ENCODE measurements around the gene FBXL16.
A peak's percentile ranks its signal among the peaks of the same experiment; 100 is the strongest.
"Not testable (repeated sequence)": the region's sequence is repeated elsewhere in the genome, so short reads cannot be mapped to it uniquely, and the experiment has no call there.

The FBXL16 gene

DNA sequence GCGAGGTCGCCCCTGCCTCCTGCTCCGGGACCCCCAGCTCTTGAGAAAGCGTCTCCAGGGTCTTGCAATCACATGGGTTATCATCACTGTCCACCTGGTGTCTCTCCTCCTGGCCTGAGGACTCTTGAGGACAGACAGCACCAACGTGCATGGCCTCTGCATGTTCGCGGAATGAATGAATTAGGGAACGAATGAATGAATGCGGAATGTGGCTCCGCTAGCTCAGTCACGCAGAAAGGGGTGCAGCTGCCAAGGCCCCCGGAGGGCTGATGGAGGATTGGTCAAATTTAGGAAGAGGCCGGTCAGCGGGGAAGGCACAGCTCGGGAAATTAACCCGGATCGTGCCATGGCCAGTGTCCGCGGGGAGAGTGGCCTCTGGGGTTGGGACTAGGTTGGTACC lies 3.3 kb downstream of the FBXL16 start:
- Mint-ChIP-seq H3K9me3 (no peaks in the 10 kb centered on the region), H3K27ac (no peak overlapping the region), H3K27me3 (peaks cover 39 to 74% of the 10 kb centered on the region in 2 donors), H3K4me1 (peaks cover 6 to 7% of the 10 kb centered on the region in 2 donors), H3K36me3 (peaks cover 0 to 3% of the 10 kb centered on the region in 2 donors), H3K4me3 (no peak overlapping the region)
- DNase-seq (no peak), ATAC-seq (replicated peaks) (no peak)

DNA sequence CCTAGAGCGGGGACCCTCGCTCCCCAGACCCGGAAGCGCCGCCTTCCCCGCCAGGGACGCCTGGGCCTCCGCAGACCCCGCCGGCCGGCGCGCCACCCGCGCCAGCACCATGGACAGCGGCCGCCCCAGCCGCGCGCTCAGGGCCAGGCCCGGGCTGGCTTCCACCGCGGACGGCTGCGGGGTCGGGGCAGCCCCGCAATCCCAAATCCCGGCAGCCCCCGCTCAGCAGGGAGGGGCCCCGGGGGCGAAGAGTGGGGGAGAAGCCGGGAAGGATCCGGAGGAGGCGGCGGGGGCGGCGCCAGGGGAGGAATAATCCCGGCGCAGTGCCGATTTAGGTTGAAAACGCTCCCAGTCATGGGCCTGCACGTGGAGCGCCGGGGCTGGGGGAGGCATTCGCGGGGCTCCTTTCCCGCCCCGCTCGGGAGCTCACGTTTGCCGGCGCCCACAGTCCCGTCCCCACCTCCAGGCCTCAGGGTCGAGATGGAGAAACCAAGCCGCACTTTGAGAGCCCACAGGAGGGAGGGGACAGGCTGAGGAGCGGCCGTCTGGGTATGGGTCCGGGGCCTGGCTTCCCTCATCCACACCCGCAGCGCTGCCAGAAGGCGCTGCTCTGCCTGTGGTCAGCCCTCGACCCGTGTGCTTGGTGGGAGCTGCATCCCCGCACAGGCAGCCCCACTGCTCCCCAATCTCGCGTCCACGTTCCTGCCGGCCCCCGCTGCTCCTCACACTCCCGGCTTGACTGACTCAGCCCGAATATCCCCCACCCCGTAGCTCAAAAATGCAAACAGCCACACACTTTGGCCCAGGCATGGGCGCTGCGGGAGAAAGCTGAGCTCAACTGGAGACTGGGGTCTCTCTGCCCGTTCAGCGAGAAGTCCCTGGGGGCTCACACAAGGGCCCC lies 4.7 kb downstream of the FBXL16 start:
- H3K9me3 Mint-ChIP-seq, result no peaks in the 10 kb centered on the region
- H3K36me3 Mint-ChIP-seq, result peaks cover 0 to 3% of the 10 kb centered on the region in 2 donors
- H3K27ac Mint-ChIP-seq, result no peak overlapping the region
- H3K27me3 Mint-ChIP-seq, result peaks cover 27 to 74% of the 10 kb centered on the region in 2 donors
- ATAC-seq (replicated peaks) (peak; percentile 48 to 74), DNase-seq (no peak)
- H3K4me1 Mint-ChIP-seq, result peaks cover under 1 to 5% of the 10 kb centered on the region in 2 donors
- no peak overlapping the region for H3K4me3 Mint-ChIP-seq

DNA sequence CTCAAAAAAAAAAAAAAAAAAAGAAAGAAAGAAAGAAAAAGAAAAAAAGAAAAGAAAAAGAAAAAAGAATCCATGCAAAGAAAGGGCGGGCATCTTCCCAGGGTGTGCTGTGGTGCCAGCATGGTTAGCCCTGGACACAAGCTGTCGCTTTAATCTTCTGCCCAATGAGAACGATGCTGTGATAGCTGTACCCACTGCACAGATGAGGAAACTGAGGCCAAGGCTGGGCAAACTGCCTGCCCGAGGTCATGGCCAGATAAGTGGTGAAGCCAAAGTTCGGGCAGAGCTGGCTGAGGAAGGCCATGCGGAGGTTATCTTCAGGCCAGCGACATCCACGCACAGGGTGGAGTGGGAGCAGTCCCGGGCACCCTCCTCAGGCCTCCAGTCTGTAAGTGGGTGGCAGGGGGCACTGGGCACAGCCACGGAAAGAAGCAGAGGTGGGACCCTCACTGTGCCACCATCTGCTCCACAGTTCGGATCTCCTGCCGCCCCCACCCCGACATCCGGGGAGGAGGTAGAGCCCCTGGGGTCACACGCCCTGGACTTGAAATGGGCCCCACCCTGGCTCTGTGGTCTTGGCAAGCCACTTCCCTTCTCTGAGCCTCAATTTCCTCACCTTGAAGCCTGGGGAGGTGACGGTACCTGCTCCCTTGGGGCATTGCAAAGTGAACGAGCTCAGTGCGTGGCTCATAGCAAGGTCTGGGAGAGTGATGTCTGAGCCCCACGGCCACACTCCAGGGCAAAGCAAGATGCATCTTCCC lies 6.5 kb downstream of the FBXL16 start:
- H3K27ac Mint-ChIP-seq, result no peak overlapping the region
- H3K9me3 Mint-ChIP-seq, result no peaks in the 10 kb centered on the region
- ATAC-seq (replicated peaks), result no peak
- H3K36me3 Mint-ChIP-seq, result peaks cover 3% of the 10 kb centered on the region in 2 donors
- H3K4me1 Mint-ChIP-seq, result peaks cover 10 to 11% of the 10 kb centered on the region in 2 donors
- no peak for DNase-seq
- no peak overlapping the region for H3K4me3 Mint-ChIP-seq
- peaks cover 33 to 74% of the 10 kb centered on the region in 2 donors for H3K27me3 Mint-ChIP-seq

DNA sequence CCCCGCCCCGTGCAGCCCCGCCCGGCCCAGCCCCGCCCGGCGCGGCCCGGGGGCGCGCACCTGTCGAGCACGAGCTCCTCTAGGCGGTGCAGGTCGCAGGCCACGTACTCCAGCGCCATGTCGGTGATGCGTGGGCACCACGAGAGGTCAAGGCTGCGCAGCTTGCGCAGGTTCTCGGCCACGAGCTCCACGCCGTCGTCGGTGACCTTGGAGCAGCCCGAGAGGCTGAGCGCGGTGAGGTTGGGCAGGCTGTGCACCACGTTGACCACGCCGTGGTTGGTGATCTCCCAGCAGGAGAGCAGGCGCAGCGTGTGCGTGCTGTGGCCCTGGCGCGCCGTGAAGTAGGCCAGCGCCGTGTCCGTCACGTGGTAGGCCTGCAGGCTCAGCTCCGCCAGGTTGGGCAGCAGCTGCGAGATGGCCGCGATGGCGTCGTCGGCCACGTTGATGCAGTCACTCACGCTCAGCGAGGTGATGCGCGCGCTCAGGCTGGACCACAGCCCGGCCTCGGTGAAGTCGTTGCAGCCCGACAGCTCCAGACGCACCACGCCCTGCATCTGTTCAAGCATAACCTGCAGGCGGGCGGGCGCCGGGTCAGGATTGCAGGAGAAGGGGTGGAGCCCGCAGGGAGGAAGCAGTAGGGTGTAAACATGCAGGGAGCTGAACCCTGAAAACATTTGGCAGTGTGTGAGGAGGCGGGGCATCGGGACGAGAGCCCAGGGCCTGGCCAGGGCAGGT lies 10.1 kb downstream of the FBXL16 start:
- DNase-seq (peak; percentile 44), ATAC-seq (replicated peaks) (peak; percentile 79 to 80)
- H3K4me1 Mint-ChIP-seq, result peaks cover 13 to 25% of the 10 kb centered on the region in 2 donors
- H3K4me3 Mint-ChIP-seq, result peak overlapping the region; percentile 78 to 83
- peak overlapping the region; percentile 20 for H3K27ac Mint-ChIP-seq
- peaks cover 17 to 61% of the 10 kb centered on the region in 2 donors for H3K27me3 Mint-ChIP-seq
- H3K9me3 Mint-ChIP-seq, result peaks cover 2 to 5% of the 10 kb centered on the region in 2 donors
- peaks cover 3 to 8% of the 10 kb centered on the region in 2 donors for H3K36me3 Mint-ChIP-seq

DNA sequence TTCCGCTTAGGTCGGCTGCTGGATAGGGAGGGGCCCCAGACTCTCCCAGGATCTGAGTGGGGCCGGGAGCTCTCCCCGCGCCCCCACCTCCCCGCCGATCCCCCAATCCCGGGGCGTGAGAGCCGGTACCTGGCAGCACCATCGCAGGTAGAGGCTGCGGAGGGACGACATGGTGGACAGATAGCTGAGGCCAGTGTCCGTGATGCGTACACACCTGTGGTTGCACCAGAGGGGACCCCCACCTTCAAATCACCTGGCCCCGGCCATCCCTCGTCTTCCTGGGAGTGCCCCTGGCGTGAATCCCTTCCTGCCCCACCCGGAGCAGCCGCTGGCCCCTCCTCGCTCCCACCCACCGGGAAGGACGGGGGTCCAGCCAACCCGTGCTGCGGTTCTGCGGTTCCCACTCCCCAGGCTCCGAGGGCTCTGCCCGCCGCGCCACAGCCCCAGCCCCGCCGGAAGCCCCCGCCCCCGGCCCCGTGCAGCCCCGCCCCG lies 10.7 kb downstream of the FBXL16 start:
- H3K36me3 Mint-ChIP-seq, result peaks cover 3 to 9% of the 10 kb centered on the region in 2 donors
- H3K27ac Mint-ChIP-seq, result no peak overlapping the region
- H3K27me3 Mint-ChIP-seq, result peaks cover 17 to 56% of the 10 kb centered on the region in 2 donors
- ATAC-seq (replicated peaks), result peak in 1 of 2 donors; percentile 1
- H3K4me1 Mint-ChIP-seq, result peaks cover 13 to 32% of the 10 kb centered on the region in 2 donors
- H3K4me3 Mint-ChIP-seq, result peak overlapping the region in 1 of 2 donors; percentile 75
- peaks cover 2 to 5% of the 10 kb centered on the region in 2 donors for H3K9me3 Mint-ChIP-seq
- no peak for DNase-seq

DNA sequence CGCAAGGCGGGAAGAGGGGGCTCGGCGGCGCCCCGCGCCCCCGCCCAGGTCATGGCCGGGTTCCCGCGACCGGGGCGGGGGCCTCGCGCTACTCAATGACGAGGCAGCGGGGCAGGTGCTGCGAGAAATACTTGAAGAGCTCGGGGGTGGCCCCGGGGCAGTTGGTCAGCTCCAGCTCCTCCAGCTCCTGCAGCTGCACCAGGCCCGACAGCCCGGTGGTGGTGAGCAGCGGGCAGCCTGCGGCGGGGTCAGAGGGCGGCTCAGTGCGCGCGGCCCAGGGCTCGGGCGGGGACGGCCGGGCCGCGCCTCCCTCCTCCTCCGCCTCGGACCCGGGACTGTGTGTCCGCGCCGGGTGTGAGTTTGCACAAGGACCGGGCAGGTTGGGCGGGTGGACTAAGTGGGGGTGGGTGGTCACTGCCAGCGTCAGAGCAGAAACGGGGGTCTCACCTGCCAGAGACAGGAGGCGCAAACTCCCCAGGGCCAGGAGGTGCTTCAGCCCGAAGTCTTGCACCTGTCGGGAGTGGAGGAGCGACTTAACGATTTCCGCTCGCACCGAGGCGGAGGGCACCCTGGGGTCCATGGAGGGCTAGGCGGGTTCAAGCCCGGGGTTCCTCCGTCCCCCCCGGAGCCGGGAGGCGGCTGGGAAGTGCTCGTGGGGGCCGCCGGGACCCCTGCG lies 11.3 kb downstream of the FBXL16 start:
- H3K27ac Mint-ChIP-seq, result no peak overlapping the region
- peaks cover 2 to 5% of the 10 kb centered on the region in 2 donors for H3K9me3 Mint-ChIP-seq
- DNase-seq (no peak), ATAC-seq (replicated peaks) (no peak)
- peaks cover 17 to 52% of the 10 kb centered on the region in 2 donors for H3K27me3 Mint-ChIP-seq
- H3K4me1 Mint-ChIP-seq, result peaks cover 15 to 35% of the 10 kb centered on the region in 2 donors
- H3K4me3 Mint-ChIP-seq, result peak overlapping the region; percentile 67 to 75
- peaks cover 3 to 9% of the 10 kb centered on the region in 2 donors for H3K36me3 Mint-ChIP-seq

DNA sequence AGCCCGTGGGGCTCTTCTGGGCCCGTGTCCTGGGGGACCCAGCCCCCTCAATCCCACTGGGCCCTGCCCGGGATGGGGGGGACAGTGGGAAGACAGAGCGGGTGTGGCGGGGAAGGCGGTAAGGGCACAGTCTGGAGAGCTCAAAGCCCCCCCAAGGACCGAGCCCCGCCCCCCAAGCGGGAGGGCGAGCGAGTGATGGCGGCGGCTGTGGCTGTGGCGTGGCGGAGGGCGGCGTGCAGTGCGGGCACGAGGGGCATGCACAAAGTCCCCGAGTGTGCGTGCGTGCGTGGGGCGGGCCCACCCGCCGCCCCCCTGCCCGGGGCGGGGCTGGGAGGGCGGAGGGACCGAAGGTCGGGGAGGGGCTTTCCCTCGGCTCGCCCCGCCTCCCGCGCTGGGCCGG lies 11.8 kb downstream of the FBXL16 start:
- Mint-ChIP-seq H3K4me1 (peaks cover 19 to 41% of the 10 kb centered on the region in 2 donors), H3K4me3 (peak overlapping the region; percentile 74 to 77), H3K9me3 (peaks cover 2 to 5% of the 10 kb centered on the region in 2 donors), H3K27ac (peak overlapping the region; percentile 31), H3K27me3 (peaks cover 17 to 50% of the 10 kb centered on the region in 2 donors), H3K36me3 (peaks cover 3 to 9% of the 10 kb centered on the region in 2 donors)
- ATAC-seq (replicated peaks), result no peak
- no peak for DNase-seq

DNA sequence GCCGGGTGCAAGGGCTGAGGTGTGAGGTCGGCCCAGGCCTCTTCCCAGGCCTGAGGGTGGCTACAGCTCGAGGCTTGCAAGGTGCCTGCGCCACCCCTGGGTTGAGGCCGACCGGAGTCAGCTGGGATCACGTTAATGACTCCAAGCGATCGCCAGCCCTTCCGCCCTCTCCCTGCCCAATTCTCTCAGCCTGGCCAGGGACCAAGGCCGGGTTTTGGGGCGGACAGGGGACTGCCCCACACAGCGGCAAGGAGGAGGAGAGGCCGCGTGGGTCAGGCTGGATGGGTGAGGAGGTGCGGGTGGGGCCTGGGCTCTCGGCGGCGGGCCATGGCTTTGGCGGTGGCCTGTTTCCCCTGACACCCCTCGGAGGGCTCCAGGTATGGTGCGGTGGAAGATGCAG lies 12.2 kb downstream of the FBXL16 start:
- Mint-ChIP-seq H3K36me3 (peaks cover 3 to 9% of the 10 kb centered on the region in 2 donors), H3K27ac (peak overlapping the region; percentile 75), H3K9me3 (peaks cover 2 to 5% of the 10 kb centered on the region in 2 donors), H3K4me1 (peaks cover 20 to 45% of the 10 kb centered on the region in 2 donors), H3K4me3 (peak overlapping the region; percentile 74 to 77), H3K27me3 (peaks cover 17 to 46% of the 10 kb centered on the region in 2 donors)
- ATAC-seq (replicated peaks) (no peak), DNase-seq (no peak)

DNA sequence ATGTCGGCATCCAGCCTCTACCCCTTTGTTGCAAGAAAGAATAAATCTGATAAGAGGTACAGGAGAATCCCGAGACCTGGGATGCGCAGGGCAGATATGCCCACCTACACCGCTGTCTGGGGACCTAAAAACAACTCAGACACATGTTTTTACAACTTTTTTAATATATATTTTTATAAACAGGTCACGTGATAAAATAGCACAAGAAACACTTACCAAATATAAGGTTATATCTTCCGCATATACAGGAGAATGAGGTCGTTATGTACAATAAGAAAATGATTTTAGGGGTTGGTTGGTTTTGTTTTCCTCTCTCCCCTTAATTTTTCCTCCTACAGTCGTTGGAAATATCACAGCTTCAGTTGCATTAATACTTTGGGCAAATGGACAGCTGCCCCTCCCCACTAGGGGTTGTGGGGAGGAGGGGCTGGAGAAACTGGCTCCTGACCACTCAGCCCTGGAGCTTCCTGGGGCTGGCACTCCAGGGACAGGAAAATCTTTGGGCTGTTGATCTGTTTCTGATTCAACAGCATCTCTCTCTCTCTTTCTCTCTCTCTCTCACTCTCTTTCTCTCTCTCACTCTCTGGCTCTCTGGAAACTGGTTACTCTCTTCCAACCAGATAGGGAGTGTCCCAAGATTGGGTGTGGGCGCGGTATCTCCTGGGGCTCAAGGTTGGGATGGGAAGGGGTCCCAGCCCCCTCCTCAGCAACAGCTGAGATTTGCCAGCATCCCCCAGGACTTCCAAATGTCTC lies 13.1 kb downstream of the FBXL16 start:
- ATAC-seq (replicated peaks) (no peak), DNase-seq (no peak)
- Mint-ChIP-seq H3K9me3 (peaks cover 2 to 5% of the 10 kb centered on the region in 2 donors), H3K4me3 (no peak overlapping the region), H3K27me3 (peaks cover 17 to 40% of the 10 kb centered on the region in 2 donors), H3K4me1 (peaks cover 20 to 49% of the 10 kb centered on the region in 2 donors), H3K27ac (no peak overlapping the region), H3K36me3 (peaks cover 3 to 9% of the 10 kb centered on the region in 2 donors)

DNA sequence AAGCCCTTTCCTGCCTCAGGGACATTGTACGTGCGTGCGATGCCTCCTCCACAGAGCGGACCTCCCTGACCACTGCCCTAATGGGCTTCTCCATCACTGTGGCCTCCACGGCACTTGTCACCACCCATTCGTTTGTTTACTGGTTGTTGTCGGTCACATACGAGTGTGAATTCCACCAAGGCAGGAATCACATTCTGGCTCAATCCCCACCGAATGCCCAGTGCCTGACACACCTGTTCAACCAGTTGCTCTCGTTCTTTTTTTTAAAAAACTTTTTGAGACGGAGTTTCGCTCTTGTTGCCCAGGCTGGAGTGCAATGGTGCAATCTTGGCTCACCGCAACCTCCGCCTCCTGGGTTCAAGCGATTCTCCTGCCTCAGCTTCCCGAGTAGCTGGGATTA lies 14.4 kb downstream of the FBXL16 start:
- H3K27ac Mint-ChIP-seq, result peak overlapping the region; percentile 87
- peaks cover 17 to 27% of the 10 kb centered on the region in 2 donors for H3K27me3 Mint-ChIP-seq
- H3K4me1 Mint-ChIP-seq, result peaks cover 20 to 50% of the 10 kb centered on the region in 2 donors
- not testable (repeated sequence) for DNase-seq; H3K9me3 Mint-ChIP-seq; ATAC-seq (replicated peaks)
- peak overlapping the region; percentile 50 to 63 for H3K4me3 Mint-ChIP-seq
- peaks cover 6 to 11% of the 10 kb centered on the region in 2 donors for H3K36me3 Mint-ChIP-seq

DNA sequence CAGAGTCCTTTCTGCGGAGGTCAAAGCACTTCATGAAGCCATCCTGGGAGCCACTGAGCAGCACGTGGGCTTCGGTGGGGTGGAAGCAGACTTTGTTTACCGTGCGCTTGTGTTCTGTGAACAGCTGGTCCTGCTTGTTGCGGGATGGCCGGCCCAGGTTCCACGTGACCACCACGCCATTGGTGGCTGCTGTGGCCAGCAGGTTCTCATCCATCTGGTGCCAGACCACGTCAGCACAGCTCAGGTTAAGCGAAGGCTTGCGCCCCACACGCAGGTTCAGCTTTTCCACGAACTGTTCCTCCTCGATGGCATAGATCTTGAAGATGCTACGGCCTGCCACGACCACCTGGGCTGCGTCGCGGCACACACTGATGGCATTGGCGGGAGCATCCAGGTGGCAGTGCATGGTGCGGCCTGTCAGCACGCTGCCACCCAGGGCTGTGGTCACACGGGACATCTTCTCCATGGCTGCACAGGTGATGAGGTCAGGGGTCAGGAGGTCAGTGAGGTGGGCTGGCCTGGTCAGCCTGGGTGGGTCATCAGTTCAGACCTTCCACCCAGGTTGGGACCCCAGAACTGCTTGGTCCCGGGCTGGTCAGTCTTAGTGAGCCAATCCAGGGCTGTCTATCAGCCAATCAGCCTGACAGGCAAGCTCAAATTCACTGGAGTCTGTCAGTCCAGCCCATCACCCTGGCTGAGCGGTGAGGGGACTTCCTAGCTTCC lies 16.3 kb downstream of the FBXL16 start:
- peak; percentile 12 to 25 for ATAC-seq (replicated peaks)
- H3K4me1 Mint-ChIP-seq, result peaks cover 18 to 57% of the 10 kb centered on the region in 2 donors
- H3K27ac Mint-ChIP-seq, result peak overlapping the region; percentile 94
- peaks cover 10 to 17% of the 10 kb centered on the region in 2 donors for H3K27me3 Mint-ChIP-seq
- H3K4me3 Mint-ChIP-seq, result peak overlapping the region; percentile 88 to 92
- DNase-seq, result no peak
- peaks cover 11 to 20% of the 10 kb centered on the region in 2 donors for H3K36me3 Mint-ChIP-seq
- peaks cover 2 to 5% of the 10 kb centered on the region in 2 donors for H3K9me3 Mint-ChIP-seq

DNA sequence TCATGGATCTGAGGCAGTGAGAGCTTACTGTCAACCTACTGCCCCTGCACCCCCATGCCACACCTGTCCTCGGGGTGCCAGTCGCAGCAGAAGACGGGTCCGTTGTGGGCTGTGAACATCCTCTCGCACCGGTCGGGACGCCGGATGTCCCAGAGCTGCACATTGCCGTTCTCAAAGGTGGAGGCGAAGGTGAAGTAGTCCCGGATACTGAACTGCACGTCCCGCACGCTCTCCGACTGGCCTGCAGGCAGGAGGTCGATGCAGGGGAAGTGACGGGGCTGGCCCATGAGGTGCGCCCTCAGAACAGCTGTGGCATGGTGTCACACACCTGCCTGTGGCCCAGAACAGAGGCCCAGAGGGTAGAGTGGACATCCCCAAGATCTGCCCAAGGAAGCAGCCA lies 18.1 kb downstream of the FBXL16 start:
- Mint-ChIP-seq H3K27ac (no peak overlapping the region), H3K4me3 (no peak overlapping the region), H3K4me1 (peaks cover 22 to 63% of the 10 kb centered on the region in 2 donors), H3K36me3 (peaks cover 14 to 33% of the 10 kb centered on the region in 2 donors), H3K27me3 (peaks cover under 1 to 5% of the 10 kb centered on the region in 2 donors), H3K9me3 (peaks cover 2 to 5% of the 10 kb centered on the region in 2 donors)
- ATAC-seq (replicated peaks) (no peak), DNase-seq (no peak)
